Measurements from ENCODE around the gene FLT1. TPM values are rescaled to one million over a fixed set of nuclear protein-coding genes. Genes with fewer than 3 reads are reported as not detected.

The FLT1 gene
- total RNA-seq, 2 donors from 2014 or later: 12.3 to 44.6 TPM

DNA sequence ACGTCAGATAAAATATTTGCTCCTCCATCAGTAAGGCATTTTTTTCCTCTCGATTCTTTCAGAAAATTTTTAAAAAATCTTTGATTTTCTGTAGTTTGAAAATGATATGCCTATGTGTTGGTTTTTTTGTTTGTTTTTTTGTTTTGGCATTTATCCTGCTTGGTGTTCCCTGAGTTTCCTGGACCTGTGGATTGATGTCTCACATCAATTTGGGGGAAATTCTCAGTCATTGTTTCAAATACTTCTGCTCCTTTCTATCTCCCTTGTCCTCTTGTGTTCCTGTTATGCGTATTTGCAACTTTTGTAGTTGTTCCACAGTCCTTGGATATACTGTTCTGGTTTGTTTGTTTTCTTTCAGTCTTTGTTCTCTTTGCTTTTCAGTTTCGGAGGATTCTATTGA lies 18.8 kb upstream of the FLT1 start:
- H3K9me3 ChIP-seq: no peaks in the 10 kb centered on the region
- no peaks in the 10 kb centered on the region for H3K36me3 ChIP-seq
- DNase-seq (ENCODE audit: low spot score) (no peak), ATAC-seq (ENCODE audit: insufficient number of reproducible peaks, low FRiP score, low read depth) (no peak)
- no peaks in the 10 kb centered on the region for H3K27me3 ChIP-seq (replicated peaks; ENCODE audit: insufficient read depth)
- no peak overlapping the region for H3K27ac ChIP-seq
- no peaks in the 10 kb centered on the region for H3K4me1 ChIP-seq (ENCODE audit: control insufficient read depth in 1 of 2, low read depth in 2 of 2)
- TF ChIP-seq, protein P1, sequence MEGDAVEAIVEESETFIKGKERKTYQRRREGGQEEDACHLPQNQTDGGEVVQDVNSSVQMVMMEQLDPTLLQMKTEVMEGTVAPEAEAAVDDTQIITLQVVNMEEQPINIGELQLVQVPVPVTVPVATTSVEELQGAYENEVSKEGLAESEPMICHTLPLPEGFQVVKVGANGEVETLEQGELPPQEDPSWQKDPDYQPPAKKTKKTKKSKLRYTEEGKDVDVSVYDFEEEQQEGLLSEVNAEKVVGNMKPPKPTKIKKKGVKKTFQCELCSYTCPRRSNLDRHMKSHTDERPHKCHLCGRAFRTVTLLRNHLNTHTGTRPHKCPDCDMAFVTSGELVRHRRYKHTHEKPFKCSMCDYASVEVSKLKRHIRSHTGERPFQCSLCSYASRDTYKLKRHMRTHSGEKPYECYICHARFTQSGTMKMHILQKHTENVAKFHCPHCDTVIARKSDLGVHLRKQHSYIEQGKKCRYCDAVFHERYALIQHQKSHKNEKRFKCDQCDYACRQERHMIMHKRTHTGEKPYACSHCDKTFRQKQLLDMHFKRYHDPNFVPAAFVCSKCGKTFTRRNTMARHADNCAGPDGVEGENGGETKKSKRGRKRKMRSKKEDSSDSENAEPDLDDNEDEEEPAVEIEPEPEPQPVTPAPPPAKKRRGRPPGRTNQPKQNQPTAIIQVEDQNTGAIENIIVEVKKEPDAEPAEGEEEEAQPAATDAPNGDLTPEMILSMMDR (IDR thresholded peaks at IDR 0.05): no peak
- H3K4me3 ChIP-seq: no peak overlapping the region

DNA sequence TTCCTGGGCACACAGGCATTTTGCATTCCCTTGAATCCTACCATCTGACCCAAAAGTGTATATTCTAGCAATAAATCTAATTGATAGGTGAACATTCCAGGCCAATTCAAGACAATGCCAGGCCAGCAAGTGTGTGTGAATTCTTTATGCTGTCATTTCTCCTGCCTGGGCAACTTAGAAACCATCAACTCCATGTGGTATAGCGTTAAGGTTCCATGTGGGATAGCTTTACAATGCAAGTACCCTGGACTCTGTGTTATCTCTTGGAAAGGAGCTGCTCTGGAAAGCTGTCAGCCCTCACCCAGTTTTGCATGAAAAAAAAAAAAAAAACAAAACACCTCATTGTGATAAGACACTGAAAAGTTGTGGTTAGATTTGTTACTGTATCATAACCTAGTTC lies 15.6 kb upstream of the FLT1 start:
- TF ChIP-seq, protein P1 (IDR thresholded peaks at IDR 0.05): no peak
- no peaks in the 10 kb centered on the region for H3K36me3 ChIP-seq
- DNase-seq (ENCODE audit: low spot score): no peak
- no peaks in the 10 kb centered on the region for H3K27me3 ChIP-seq (replicated peaks; ENCODE audit: insufficient read depth)
- H3K4me1 ChIP-seq (ENCODE audit: control insufficient read depth in 1 of 2, low read depth in 2 of 2): no peaks in the 10 kb centered on the region
- H3K9me3 ChIP-seq: no peaks in the 10 kb centered on the region
- no peak overlapping the region for H3K27ac ChIP-seq
- ATAC-seq (ENCODE audit: insufficient number of reproducible peaks, low FRiP score, low read depth): no peak
- no peak overlapping the region for H3K4me3 ChIP-seq

DNA sequence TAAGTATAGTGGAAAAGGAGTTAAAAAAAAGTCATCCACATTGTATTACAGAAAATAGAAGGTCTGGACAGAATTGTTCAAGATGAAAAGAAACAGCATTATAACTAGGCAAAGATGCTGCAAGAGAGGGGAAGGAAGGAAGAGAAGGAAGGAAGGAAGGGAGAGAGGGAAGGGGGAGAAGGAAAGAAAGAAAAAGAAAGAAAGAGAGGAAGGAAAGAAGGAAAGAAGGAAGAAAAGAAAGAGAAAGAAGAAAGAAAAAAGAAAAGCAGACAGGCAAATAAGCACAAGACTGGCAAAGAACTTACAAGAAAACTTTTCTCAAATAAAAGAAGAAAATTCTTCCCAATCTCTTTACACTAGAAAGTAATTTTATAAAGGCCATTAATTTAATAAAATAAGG lies 15.1 kb upstream of the FLT1 start:
- H3K36me3 ChIP-seq: no peaks in the 10 kb centered on the region
- H3K27ac ChIP-seq: no peak overlapping the region
- H3K4me3 ChIP-seq: no peak overlapping the region
- H3K27me3 ChIP-seq (replicated peaks; ENCODE audit: insufficient read depth): no peaks in the 10 kb centered on the region
- ATAC-seq (ENCODE audit: insufficient number of reproducible peaks, low FRiP score, low read depth) (no peak), DNase-seq (ENCODE audit: low spot score) (no peak)
- no peaks in the 10 kb centered on the region for H3K9me3 ChIP-seq
- TF ChIP-seq, protein P1 (IDR thresholded peaks at IDR 0.05): no peak
- no peaks in the 10 kb centered on the region for H3K4me1 ChIP-seq (ENCODE audit: control insufficient read depth in 1 of 2, low read depth in 2 of 2)

- TF ChIP-seq, protein P1 (IDR thresholded peaks at IDR 0.05): no peak
These were observed 10.7 kb upstream of the FLT1 start for GRCh38 chr13:28505543-28506135.

DNA sequence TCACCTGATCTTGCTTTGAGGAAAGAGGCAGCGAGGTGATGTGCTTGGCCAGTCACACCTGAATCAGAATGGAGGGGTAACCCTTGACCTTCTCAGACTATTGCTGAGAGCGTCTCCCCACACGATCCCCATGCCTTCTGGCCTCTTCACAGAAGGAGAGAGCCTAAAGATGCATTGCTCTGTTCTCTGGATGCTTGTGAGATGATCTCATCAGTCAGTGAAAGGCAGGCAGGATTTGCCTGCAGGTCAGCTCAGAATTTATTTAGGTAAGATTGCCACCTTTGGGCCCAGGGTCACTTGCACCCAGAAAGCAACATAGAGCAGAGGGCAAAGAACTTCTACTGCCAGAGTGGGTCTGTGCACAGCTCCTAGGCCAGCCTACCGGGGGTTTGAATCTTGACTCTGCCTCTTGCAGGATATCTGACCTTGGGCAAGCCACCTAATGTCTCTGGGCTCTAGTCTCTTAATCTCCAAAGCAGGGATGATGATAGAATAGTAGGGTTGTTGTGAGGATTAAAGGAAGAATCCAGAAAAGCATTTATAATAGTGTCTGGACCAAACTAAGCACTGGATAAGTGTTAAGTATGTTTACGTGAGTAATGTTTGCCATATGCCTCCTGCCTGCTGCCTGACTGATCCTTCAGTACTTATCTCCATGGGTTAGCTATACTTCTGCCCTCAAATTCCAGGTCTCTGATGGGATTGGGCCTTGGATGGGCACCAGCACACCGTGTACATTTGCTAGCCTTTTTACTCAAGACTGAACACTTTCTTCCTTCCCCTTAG lies 8.4 kb upstream of the FLT1 start:
- Histone ChIP-seq H3K4me3 (no peak overlapping the region), H3K9me3 (no peaks in the 10 kb centered on the region), H3K27me3 (replicated peaks; ENCODE audit: insufficient read depth) (no peaks in the 10 kb centered on the region), H3K27ac (no peak overlapping the region), H3K36me3 (no peaks in the 10 kb centered on the region), H3K4me1 (ENCODE audit: control insufficient read depth in 1 of 2, low read depth in 2 of 2) (no peaks in the 10 kb centered on the region)
- no peak for DNase-seq (ENCODE audit: low spot score)
- TF ChIP-seq, protein P1 (IDR thresholded peaks at IDR 0.05): no peak
- ATAC-seq (ENCODE audit: insufficient number of reproducible peaks, low FRiP score, low read depth): no peak

More at GRCh38 chr13:28505543-28506135, 10.7 kb upstream of the FLT1 start:
- H3K27me3 ChIP-seq (replicated peaks; ENCODE audit: insufficient read depth): no peaks in the 10 kb centered on the region
- DNase-seq (ENCODE audit: low spot score): no peak
- no peaks in the 10 kb centered on the region for H3K36me3 ChIP-seq
- H3K4me3 ChIP-seq: no peak overlapping the region
- H3K27ac ChIP-seq: no peak overlapping the region
- H3K9me3 ChIP-seq: no peaks in the 10 kb centered on the region
- ATAC-seq (ENCODE audit: insufficient number of reproducible peaks, low FRiP score, low read depth): no peak
- H3K4me1 ChIP-seq (ENCODE audit: control insufficient read depth in 1 of 2, low read depth in 2 of 2): no peaks in the 10 kb centered on the region
